ENCODE measurements around the gene PAGE2. TPM values are rescaled to one million over a fixed set of nuclear protein-coding genes. Genes with fewer than 3 reads are reported as not detected.

The PAGE2 gene
- total and polyA plus RNA-seq, 9 of the 15 experiments (the other 6 are each of a cell fraction or from before 2014, with no cell fraction given): 0.40 to 3.7 (median 1.5) TPM; not detected in 1

GRCh38 chrX:55123900-55124299, 35.1 kb downstream of the PAGE2 start:
- FAIRE-seq (no peak), ATAC-seq (no peak), DNase-seq (ENCODE audit: extremely low read depth in 1 of 4, low spot score in 3 of 4) (no peak)
- no TSS peak for BruUV-seq (replicated peaks)
- Histone ChIP-seq H3K9ac (ENCODE audit: insufficient read depth in 1 of 2, low read depth in 2 of 2, low read length in 2 of 2) (no peak overlapping the region), H3K9me1 (ENCODE audit: control insufficient read depth, insufficient read depth, low read length) (no peaks in the 10 kb centered on the region), H3K27ac (ENCODE audit: extremely low read depth, low read depth, low read length) (no peak overlapping the region), H3K4me1 (replicated peaks in 1 of 2; ENCODE audit: control insufficient read depth in 2 of 2, insufficient read depth in 2 of 2, low read length in 2 of 2) (peaks cover 0 to 34% of the 10 kb centered on the region in 2 experiments; a peak in 2 of 5 replicates), H3K4me2 (ENCODE audit: insufficient read depth, low read length) (no peak overlapping the region), H3K27me3 (ENCODE audit: control insufficient read depth in 2 of 2, insufficient read depth in 2 of 2, low read length in 2 of 2) (no peaks in the 10 kb centered on the region), H3K36me3 (ENCODE audit: control insufficient read depth, insufficient read depth, low read length) (no peaks in the 10 kb centered on the region), H2AFZ (ENCODE audit: low read depth, low read length) (no peak overlapping the region), H3K9me3 (replicated peaks; ENCODE audit: control insufficient read depth, insufficient read depth, low read depth, low read length) (no peaks in the 10 kb centered on the region), H3K4me3 (no peak overlapping the region), H3K79me2 (ENCODE audit: control insufficient read depth, insufficient read depth, low read length) (no peaks in the 10 kb centered on the region), H4K20me1 (replicated peaks; ENCODE audit: control insufficient read depth, insufficient read depth, low read length) (no peaks in the 10 kb centered on the region)
- ChIA-PET CTCF (ENCODE audit: low intra/inter-chr PET ratio) (no interaction called here), POLR2A (interaction anchor here (0.7 kb wide), 1 partner anchor 109 kb away, joined by 3 read pairs; no protein-coding TSS in a partner anchor)
- intact Hi-C loops (cut with micrococcal nuclease) (no loop called here), in situ Hi-C loops (cut with MboI) (no loop called here)
- TF ChIP-seq ZNF551 (CRISPR knock-in tag; IDR thresholded peaks at IDR 0.05): no peak
- no peak for TF ChIP-seq KAT2B (IDR thresholded peaks at IDR 0.05; ENCODE audit: low read depth, low read length)
- TF ChIP-seq PREB (CRISPR knock-in tag; IDR thresholded peaks at IDR 0.05): no peak
- no peak for TF ChIP-seq ARID3B (CRISPR knock-in tag; IDR thresholded peaks at IDR 0.05; ENCODE audit: borderline replicate concordance)
- TF ChIP-seq DMBX1 (CRISPR knock-in tag; IDR thresholded peaks at IDR 0.05; ENCODE audit: borderline replicate concordance): no peak
- no peak for TF ChIP-seq KDM4B (IDR thresholded peaks at IDR 0.05; ENCODE audit: borderline replicate concordance in 2 of 2, low read depth in 1 of 2)
- TF ChIP-seq IRF1 (CRISPR knock-in tag; IDR thresholded peaks at IDR 0.05; ENCODE audit: borderline replicate concordance): no peak
- TF ChIP-seq ZNF586 (CRISPR knock-in tag; conservative IDR thresholded peaks at IDR 0.05): no peak
- TF ChIP-seq TCF7L2 (IDR thresholded peaks at IDR 0.05; ENCODE audit: low read depth, low read length): no peak
- TF ChIP-seq ZNF764 (CRISPR knock-in tag; IDR thresholded peaks at IDR 0.05; ENCODE audit: low read depth): no peak
- TF ChIP-seq PML (IDR thresholded peaks at IDR 0.05; ENCODE audit: low read length): no peak
- no peak for TF ChIP-seq PHB2 (IDR thresholded peaks at IDR 0.05; ENCODE audit: low read depth)
- no peak for TF ChIP-seq ZNF263 (CRISPR knock-in tag; IDR thresholded peaks at IDR 0.05; ENCODE audit: borderline replicate concordance)
- TF ChIP-seq ID3 (CRISPR knock-in tag; IDR thresholded peaks at IDR 0.05): no peak
- TF ChIP-seq ID3 (tag; IDR thresholded peaks at IDR 0.05): no peak
- no peak for TF ChIP-seq RBBP5 (IDR thresholded peaks at IDR 0.05; ENCODE audit: borderline replicate concordance, insufficient read depth, low read length, poor library complexity, severe bottlenecking)
- no peak for TF ChIP-seq CEBPB (tag; IDR thresholded peaks at IDR 0.05)
- whole genome bisulfite sequencing (ENCODE audit: insufficient coverage, low coverage, missing lambda C conversion rate): 58% methylated on average over 7 of the region's 7 CpGs
